Purkinje cell (primary cell): ENCODE measurements around the gene FAM13C. TPM values are rescaled to one million over a fixed set of nuclear protein-coding genes. Genes with fewer than 3 reads are reported as not detected.

Source experiments
- polyA plus RNA-seq: library from polyadenylated mRNA; unstranded; fragments of >200 nt; fragmentation: Nextera tagmentation; gene quantifications from 2 replicates; pipeline ENCODE4 v1.2.1, GENCODE V29; 2014

FAM13C gene
- polyA plus RNA-seq: 18.4 and 28.4 TPM in 2 replicates

GRCh38 chr10:59362144-59362958, at the start of gene FAM13C:
FAM13C (minus strand) TSS chr10:59362549; CDS start chr10:59362460, 89 bp downstream.

Other genes starting within 250 kb of the FAM13C start
- gene PHYHIPL, start 185.9 kb downstream of the FAM13C start, polyA plus RNA-seq: 57.6 and 105 TPM in 2 replicates